ENCODE results near the gene CRABP1.

CRABP1 gene

DNA sequence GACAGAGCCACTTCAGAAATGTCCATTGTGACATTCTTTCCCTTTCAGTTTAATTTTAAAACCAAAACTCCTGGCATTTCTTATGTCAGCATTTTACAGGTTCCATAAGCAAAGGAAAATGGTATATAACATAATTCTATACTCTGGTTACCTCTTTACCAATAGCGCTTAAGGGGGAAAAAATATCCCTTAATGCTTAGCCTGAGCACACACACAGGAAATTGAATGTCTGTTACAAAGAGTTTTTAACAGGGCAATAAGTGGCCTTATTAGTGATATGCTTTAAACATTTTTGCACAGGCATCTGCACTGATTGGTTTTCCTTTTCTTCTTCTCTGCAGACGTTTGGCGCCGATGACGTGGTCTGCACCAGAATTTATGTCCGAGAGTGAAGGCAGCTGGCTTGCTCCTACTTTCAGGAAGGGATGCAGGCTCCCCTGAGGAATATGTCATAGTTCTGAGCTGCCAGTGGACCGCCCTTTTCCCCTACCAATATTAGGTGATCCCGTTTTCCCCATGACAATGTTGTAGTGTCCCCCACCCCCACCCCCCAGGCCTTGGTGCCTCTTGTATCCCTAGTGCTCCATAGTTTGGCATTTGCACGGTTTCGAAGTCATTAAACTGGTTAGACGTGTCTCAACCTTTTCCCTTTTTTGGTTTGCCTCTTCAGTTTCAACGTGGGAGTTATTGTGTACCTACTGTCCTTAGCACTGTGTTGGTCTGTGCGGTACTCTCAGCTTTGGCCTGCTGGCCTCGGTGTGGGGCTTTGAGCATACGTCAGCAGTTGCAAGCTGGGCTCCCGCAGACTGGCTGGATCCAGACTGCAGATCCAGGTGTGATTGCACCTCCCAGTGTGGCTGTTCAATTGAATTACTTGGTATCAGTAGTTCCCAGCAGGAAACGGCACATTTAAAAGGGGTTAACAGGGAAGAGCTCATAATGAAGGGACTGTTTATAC lies 7.7 kb downstream of the CRABP1 start:
- FAIRE-seq, result no peak

DNA sequence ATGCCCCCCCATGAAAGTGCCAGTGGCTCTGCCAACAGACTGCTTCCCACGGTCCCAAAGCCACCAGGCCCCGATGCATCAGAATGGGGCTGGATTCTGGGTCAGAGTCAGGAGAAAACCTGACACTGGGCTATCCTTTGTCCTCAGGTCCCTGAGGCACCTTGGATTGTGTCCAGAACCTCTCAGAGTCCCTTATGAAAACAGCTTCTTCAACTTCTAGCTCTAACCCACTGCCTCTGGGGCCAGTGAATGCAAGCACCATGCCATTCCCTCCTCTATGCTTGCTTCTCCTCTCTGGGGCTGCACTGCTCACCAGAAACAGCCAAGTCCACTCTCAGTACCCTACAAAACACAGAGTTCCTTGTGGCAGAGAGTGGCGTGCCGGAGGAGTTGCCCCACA lies 9.9 kb downstream of the CRABP1 start:
- no peak for FAIRE-seq

DNA sequence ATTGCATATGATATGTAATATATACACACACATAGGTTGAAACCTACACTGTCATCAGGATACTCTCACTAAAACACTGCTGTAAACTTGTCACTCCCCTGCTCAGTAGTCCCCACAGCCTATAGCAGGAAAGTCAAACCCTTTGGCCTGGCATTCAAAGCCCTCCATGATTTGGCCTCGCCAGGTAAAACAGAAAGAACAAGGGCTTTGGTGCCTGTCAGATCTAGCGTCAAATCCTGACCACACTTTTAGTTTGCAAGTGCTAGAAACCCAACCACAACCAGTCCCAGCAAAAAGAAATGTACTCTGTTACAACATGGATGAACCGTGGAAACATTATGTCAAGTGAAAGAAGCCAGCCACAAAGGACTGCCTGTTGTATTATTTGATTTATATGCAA lies 11.4 kb downstream of the CRABP1 start:
- FAIRE-seq, result no peak

DNA sequence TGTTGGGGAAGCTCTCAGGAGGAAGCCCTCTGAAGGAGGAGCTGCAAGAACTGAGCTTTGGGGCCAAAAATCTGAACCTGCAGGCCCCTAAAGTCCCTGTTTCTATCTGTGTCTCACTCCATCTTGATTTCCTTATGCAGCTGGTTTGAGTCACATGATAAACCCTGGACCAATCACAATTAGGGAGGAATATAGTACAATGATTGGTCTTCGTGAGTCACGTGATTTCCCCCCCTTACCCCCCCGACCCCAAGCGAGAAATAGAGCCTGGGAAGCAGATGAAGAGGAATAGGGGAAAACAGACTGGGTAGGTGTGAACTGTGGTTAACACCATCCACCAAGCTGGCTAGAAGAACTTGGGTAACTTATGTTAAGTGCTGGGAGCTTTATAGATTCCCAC lies 12.9 kb downstream of the CRABP1 start:
- FAIRE-seq, result no peak

DNA sequence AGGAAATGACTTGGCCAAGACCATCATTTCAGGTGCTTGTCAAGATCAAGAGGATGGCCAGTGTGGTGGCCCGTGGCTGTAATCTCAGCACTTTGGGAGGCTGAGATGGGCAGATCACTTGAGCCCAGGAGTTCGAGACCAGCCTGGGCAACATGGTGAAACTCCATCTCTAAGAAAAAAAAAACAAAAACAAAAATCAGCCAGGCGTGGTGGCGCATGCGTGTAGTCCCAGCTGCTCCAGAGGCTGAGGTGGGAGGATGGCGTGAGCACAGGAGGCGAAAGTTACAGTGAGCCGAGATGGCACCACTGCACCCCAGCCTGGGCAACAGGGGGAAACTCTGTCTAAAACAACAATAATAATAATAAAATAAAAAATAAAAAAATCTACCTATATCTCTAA lies 15.0 kb downstream of the CRABP1 start:
- FAIRE-seq, result no peak

DNA sequence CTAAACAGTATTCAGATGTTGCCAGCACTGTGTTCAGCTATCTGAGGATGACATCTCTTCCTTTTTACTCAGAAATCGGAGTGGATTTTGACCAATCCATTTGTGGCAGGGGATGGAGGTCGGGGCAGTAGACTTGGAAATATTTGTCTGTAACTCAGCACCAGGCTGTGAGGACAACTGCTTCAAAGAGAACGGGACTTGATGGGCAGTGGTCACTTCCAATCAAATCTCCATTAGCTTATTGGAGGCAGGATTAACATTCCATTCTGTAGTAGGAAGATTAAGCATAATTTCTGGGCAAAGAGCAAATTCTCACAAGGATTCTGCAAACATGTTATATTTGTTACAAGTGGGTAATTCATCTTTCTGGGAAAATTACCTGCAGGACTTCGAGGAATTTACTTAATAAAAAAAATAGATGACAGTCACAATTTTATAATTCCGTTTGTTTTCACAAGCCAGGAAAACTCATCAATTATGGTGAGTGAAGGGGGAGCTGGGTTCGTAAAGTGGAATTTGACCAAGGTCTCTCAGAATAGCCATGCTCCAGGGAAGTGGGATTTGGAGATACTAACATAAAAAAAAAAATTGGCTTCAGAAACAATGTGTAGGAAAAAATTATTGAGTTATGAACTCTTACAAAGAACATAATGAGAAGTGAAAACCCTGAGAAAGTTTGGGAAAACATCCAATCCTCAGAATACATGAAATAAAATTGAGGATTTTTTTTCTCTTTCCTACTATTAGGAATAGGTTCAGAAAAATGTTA lies 18.1 kb downstream of the CRABP1 start:
- no peak for FAIRE-seq

DNA sequence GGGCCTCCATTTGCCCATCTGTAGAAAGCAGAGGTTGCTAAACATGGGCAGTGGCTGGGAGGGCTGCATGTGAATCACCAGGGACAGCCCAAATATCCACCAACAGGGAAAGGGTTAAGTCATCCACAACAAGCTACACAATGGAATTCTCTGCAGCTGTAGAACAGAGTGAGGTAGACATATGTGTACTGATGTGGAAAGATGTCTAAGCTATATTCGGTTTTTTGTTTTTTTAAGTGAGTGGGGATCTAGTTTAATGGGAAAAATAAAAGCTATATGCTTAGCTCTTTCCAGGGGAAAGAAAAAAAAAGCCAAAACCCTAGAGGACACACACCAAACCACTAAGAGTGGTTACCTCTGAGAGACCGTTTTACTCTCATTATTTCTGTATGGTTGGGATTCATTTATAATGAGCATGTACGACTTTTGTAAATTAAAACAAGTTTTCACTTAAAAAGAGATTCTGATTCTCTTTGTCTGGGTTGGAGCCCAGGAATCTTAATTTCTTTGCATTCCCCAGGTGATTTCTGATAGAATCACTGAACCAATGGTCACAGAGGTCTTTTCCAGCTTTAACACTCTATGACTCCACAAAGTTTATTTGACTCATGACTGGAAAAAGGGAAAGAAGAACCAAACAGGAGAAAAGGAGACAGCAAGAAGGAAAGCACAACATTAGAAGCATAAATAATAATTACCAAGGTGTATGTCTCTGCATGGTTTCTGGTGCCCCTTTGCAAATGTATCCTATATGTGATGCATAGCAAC lies 19.1 kb downstream of the CRABP1 start:
- no peak for FAIRE-seq

DNA sequence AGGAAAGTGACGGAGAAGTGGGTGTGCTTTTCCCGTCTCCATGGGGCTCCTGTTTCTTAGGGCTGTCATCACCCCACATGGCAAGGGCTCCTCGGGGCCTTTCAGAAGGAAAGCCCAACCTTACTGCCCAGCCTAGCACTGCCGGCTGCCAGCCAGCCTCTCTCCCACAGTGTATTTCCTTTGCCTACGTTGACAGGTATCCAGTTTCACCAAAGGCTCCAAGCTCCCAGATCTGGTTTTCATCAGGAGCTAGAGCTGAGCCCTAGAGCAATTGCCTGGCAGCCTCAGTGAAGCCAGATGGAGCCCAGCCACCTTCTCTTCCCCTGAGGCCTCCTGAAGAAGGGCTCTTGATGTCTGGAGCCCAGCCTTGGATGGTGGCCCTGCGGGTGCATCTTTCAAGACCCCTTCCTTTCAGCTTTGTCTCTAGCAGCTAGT lies 20.2 kb downstream of the CRABP1 start:
- no peak for FAIRE-seq

DNA sequence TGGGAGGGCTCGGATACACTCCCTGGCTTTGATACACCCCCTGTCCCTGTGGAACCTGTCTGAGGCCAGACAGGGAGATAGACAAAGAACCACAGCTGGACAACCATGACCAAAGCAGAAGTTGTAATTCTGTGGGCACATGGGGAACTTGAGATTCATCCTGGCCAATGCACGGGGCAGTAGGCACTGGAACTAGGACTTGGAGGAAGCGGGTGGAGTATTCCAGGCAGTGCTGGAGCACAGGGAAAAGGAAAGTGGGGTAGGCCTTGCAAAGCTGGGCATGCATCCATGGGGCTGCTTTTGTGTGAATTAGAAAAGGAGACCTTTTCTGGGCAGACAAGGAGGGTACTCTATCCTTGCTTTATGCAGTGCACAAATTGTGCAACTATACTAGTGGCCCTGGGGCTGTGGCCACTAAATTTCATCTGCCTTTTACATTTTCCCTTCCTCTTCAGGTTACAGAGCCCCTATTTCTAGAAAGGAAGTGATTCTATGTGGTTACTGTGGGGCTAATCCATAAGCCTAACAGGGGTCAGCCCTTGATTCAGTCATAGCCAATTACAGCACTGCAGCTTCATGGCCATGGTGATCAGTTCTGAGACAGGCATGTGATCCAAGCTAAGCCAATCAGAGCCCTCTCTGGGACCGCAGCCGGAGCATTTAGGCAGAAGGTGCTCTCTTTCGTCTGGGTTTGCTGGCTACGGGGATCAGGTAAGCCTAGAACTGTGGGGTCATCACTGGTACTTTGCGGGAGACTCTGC lies 21.0 kb downstream of the CRABP1 start:
- no peak for FAIRE-seq

DNA sequence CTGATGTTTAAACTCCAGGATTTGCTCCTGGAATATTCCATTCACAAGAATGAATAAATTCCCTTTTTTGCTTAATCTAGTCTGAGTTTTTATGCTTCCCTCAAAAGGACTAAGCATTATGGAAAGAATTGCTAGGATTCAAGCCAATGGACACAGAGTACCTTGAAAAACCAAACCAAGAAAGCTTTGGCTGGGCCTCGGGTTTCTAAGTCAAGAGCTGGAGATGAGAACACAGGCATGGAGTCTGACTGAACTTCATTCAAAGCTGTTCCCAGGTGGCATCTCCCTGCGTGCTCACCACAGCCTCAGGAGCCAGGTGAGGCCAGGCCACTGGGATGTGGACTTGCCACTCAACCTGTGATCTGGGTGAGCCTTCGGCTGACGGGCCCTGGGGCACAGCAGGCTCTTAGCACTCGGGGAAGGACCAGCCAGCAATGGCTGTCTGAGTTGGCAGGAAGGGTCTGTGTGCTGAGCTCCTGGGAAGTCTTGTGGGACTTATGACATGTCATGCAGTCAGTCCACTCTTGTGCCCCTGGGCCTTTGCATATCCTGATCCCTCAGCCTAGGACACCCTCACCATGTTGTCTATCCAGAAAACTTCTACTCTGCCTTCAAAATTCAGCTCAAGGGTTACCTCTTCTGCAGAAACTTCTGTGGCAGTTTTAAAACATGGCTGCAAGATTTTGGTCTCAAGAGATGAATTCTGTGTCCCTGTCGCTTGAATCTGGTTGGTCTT lies 21.8 kb downstream of the CRABP1 start:
- FAIRE-seq, result no peak

DNA sequence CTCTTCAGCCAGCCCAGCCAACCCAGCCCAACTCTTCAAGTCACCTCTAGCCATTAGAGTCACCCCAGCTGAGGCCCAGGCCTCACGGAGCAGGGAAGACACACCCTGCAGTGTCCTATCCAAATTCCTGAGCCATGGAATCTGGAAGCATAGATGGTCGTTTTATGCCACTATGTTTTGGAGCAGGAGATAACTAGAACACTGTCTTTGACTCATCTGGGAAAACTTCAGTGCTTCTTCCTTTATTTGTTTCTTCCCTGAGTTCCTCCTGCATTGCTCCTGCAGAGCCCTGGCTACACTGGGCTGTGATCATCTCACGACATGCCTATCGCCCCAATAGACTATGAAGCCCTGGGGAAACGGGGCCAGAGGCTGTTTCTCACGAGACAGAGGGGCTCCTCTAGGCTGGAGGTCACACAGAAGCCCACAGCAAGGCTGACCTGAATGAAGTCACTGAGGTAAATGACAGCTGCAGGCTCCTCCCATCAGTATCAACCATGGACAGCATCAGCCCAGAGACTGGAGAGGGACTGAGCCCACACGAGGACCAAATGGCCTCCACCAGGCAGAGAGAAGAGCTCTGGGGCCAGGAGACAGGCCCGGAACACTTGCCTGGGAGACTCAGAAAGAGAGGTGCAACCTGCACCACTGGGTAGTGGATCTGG lies 22.7 kb downstream of the CRABP1 start:
- FAIRE-seq, result no peak

DNA sequence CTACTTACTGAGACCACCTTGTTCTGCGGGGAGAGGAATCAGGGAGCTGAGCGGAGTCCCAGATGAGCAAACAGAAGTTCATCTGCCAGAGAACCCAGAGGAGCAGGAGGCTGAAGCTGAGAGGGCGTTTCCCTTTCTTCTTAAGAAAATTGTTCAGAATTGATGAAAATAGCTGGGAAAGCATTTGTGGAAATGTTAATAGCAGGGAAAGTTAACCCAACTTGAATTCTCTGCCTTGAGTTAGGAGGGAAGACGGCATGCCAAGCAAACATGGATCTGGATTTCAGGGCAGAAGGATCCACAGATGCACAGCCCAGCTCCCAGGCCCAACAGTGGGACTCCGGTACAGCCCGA lies 23.2 kb downstream of the CRABP1 start:
- no peak for FAIRE-seq

DNA sequence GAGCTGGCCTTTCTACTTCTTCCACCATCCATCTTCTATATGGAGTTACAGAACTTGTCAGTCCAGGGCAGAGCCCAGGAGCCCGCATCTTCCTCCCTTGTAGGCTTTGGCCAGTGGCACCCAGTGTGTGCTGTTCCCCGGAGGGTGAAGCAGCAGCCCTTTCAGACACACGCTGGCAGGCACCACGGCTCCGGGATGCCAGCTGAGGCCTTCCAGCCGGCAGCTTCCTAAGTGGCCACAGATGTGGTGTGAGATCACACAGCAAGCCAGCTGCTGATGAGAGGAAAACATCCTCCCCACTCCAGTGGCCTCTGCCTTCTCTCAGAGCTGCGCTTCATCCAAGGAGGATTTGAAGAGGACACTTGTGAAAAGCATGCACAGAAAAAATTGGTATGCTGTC lies 24.1 kb downstream of the CRABP1 start:
- no peak for FAIRE-seq

DNA sequence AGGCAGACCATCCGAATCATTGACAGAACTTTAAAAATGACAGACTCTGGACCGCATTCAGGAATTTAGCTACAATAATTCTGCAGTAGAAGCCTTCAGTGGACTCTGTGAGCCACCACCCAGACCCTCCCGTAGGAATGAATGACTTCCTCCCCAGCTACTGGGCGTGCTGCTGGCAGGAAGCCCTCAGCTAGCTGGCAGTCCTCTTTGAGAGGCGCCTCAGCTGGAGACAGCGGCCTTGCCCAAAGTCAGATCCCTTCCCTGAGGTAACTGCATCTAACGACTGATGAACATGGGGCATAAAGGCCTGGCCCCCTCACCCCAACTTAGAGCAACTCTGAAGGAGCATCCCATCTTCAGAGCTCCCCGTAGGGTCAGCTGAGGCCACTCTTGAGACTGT lies 25.8 kb downstream of the CRABP1 start:
- FAIRE-seq, result no peak

DNA sequence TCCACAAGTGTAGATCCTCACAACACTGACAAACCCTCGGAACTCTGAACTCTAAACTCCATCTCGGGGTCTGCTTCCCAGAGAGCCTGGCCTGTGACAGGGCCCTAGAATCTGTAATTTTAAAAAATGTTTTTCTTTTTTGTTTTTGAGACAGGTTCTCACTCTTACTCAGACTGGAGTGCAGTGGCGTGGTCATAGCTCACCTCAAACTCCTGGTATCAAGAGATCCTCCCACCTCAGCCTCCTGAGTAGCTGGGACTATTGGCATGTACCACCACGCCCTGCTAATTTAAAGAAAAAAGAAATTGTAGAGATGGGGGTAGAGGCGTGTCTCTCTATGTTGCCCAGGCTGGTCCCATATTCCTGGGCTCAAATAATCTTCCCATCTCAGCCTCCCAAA lies 26.2 kb downstream of the CRABP1 start:
- no peak for FAIRE-seq

DNA sequence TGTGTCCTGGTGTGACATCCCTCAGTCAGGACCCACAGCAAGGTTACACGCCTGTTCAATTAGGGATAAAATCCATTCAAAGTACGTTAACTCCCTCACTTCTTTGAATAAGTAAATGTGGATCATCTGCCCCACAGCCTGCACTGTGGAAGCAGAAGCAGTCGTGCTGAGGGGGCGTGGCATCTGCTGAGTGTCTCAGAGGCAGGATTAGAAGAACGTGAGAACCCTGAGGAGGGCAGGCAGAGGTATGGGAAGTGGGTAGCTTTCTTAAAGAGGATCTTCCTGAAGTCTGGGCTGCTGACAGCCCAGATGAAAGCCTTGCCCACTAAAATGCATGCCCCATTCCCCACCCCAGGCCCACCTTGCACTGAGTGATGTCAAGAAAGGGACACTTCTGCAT lies 28.5 kb downstream of the CRABP1 start:
- FAIRE-seq, result no peak

DNA sequence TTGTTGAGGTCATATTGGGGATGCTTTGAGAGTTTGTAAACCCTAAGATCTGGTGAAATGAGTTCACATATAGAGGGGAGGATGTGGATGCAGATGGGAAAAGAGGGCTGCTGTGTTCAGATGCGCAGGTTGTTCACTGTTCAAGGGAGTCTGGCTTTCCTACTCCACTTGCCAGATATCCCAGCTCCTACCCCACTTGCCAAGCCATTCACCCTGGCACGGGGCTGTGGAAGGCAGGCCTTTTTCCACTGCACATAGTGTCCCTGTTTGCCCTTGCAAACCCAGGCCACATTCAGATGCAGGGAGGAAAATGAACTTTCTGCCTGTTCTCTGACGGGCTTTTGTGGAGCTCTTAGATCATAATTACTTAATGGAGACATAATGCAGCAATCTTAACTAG lies 29.0 kb downstream of the CRABP1 start:
- no peak for FAIRE-seq

DNA sequence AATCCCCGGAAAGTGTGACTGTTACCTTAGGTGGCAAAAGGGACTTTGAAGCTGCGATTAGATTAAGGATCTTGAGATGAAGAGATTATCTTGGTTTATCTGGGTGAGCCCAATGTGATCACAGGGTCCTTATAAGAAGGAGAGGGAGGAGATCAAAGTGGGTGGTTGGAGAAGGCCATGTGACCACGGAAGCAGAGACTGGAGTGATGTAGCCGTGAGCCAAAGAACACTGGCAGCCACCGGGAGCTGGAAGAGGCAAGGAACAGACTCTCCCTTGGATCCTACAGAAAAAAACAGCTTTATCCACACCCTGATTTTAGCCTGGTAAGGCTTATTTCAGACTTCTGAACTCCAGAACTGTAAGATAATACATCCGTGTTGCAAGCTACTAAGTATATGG lies 29.9 kb downstream of the CRABP1 start:
- no peak for FAIRE-seq

DNA sequence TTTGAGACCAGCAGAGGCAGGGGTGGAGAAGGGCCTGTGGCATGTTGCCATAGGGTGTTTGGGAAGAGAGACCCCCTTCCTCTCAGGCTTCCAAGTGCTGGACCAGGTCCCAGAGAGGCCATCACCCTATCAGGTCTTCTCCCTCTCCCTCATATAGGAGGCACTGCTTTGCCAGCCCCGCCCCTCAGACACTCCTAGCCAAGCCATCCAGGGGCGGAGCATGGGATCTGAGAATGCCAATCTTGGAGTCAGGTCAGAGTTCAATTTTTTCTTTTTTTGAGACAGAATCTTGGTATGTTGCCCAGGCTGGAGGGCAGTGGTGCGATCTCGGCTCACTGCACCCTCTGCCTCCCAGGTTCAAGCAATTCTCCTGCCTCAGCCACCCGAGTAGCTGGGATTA lies 32.7 kb downstream of the CRABP1 start:
- FAIRE-seq, result no peak

DNA sequence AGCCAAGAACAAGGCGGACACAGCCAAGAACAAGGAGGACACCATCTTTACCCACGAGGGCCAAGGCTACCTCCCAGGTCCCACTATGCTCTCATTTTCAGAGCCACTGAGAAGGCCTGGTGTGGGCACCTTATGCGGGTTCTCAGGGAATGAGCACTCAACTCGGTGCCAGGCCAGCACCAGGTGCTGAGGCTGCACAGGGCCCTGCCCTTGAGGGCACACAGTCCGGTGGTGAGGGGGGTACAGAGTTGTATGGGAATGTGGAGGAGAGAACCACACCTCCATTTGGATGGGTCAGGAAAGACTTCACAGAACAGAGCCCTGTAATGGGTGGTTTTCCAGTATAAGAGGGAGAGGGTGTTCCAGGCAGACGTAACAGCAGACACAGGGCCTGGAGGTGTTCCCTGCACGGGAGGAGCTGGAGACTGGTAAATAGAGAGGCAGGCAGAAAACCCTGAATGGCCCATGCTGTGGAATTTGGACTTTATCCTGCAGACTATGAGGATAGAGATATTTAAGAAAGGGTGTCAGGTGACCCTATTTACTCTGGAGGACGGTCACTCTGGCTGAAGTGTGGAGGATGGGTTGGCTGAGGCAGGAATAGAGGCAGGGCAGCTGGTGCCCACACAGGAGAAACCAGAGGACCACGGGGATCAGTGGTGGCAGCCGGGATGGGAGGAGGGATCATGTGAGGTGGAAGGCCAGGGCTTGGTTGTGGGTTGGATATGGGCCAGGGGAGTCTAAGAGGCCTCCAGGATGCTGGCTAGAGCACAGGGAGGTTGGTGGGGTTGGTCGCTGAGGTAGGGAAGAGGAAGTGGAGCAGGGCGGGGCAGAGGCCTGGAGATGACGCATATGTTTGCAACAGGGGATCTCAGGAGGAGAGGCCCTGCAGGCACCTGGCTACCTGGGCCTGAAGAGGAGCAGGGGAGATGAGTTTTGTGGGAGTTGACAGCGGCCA lies 34.6 kb downstream of the CRABP1 start:
- no peak for FAIRE-seq
